Measurements from ENCODE around the gene PPAN.

- TF ChIP-seq, protein P1, sequence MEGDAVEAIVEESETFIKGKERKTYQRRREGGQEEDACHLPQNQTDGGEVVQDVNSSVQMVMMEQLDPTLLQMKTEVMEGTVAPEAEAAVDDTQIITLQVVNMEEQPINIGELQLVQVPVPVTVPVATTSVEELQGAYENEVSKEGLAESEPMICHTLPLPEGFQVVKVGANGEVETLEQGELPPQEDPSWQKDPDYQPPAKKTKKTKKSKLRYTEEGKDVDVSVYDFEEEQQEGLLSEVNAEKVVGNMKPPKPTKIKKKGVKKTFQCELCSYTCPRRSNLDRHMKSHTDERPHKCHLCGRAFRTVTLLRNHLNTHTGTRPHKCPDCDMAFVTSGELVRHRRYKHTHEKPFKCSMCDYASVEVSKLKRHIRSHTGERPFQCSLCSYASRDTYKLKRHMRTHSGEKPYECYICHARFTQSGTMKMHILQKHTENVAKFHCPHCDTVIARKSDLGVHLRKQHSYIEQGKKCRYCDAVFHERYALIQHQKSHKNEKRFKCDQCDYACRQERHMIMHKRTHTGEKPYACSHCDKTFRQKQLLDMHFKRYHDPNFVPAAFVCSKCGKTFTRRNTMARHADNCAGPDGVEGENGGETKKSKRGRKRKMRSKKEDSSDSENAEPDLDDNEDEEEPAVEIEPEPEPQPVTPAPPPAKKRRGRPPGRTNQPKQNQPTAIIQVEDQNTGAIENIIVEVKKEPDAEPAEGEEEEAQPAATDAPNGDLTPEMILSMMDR (IDR thresholded peaks at IDR 0.05), result no peak
- TF ChIP-seq POLR2A (IDR thresholded peaks at IDR 0.05), result no peak
These were observed 10.9 kb downstream of the PPAN start for GRCh38 chr19:10116866-10117616.

Data from testis (tissue), 2 donors.